ENCODE data around the gene KIF3A. TPM values are rescaled to one million over a fixed set of nuclear protein-coding genes. Genes with fewer than 3 reads are reported as not detected.

The KIF3A gene
- total RNA-seq, 2 donors from 2014 or later: 5.9 to 14.0 TPM

DNA sequence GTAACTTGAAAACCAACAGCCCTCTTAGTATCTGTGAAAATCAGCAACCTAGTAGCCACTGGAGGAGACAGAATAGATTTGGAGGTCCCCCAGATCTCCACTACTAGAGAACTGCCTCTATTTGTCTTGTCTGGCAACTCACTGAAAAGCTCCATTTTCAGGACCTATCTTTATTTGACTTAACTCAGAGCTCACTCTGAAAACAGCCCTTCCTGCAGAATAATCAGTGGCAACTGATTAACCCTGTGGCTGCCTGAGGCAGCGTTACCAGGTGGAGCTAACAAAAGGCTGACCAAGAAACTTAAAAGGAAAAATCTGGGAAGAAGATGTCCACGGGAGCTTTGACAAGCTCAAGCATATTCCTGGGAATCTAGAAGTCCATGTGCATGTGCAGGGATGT, 89.9 kb downstream of the KIF3A start:
- intact Hi-C loops (cut with DNase I): no loop called here
- H3K4me1 ChIP-seq (replicated peaks): no peaks in the 10 kb centered on the region
- no peaks in the 10 kb centered on the region for H3K9me3 ChIP-seq
- no peaks in the 10 kb centered on the region for H3K36me3 ChIP-seq
- no peak overlapping the region for H3K27ac ChIP-seq
- no peak for TF ChIP-seq POLR2A (IDR thresholded peaks at IDR 0.05)
- TF ChIP-seq, protein P1, sequence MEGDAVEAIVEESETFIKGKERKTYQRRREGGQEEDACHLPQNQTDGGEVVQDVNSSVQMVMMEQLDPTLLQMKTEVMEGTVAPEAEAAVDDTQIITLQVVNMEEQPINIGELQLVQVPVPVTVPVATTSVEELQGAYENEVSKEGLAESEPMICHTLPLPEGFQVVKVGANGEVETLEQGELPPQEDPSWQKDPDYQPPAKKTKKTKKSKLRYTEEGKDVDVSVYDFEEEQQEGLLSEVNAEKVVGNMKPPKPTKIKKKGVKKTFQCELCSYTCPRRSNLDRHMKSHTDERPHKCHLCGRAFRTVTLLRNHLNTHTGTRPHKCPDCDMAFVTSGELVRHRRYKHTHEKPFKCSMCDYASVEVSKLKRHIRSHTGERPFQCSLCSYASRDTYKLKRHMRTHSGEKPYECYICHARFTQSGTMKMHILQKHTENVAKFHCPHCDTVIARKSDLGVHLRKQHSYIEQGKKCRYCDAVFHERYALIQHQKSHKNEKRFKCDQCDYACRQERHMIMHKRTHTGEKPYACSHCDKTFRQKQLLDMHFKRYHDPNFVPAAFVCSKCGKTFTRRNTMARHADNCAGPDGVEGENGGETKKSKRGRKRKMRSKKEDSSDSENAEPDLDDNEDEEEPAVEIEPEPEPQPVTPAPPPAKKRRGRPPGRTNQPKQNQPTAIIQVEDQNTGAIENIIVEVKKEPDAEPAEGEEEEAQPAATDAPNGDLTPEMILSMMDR (IDR thresholded peaks at IDR 0.05): no peak
- TF ChIP-seq POLR2AphosphoS5 (IDR thresholded peaks at IDR 0.05): no peak
- H3K27me3 ChIP-seq (replicated peaks; ENCODE audit: insufficient read depth): no peaks in the 10 kb centered on the region
- H3K4me3 ChIP-seq: no peak overlapping the region
- WGBS: 95% methylated on average over 2 of the region's 2 CpGs
- no peak for DNase-seq (ENCODE audit: low spot score)

DNA sequence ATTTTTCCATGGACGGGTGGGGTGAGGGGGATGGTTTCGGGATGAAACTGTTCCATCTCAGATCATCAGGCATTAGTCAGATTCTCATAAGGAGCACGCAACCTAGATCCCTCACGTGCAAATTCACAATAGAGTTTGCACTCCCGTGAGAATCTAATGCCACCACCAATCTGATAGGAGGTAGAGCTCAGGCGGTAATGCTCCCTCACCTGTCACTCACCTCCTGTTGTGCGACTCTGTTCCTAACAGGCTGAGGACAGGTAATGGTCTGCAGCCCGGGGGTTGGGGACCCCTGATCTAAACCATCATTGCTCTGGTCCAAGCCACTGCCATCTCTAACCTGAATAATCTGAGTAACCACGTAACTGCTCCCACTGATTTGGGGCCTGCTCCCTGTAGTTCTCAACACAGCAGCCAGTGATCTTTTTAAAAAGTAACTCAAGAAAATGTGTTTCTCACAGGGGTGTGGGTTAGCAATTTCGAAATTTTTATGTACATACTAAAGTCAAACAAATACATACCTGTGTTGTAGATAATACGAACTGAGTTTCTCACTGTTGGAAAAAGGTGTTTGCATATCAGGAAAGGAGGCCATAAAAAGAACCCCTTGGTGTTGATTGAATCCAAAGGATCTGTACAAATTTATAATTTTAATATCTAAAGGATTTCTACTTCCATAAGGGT, 90.6 kb downstream of the KIF3A start:
- Histone ChIP-seq H3K4me3 (no peak overlapping the region), H3K4me1 (replicated peaks) (no peaks in the 10 kb centered on the region), H3K27ac (no peak overlapping the region), H3K9me3 (no peaks in the 10 kb centered on the region), H3K36me3 (no peaks in the 10 kb centered on the region), H3K27me3 (replicated peaks; ENCODE audit: insufficient read depth) (no peaks in the 10 kb centered on the region)
- 87% methylated on average over 11 of the region's 11 CpGs for WGBS
- intact Hi-C loops (cut with DNase I): no loop called here
- DNase-seq (ENCODE audit: low spot score): no peak
- TF ChIP-seq, protein P1 (IDR thresholded peaks at IDR 0.05): no peak
- TF ChIP-seq POLR2A (IDR thresholded peaks at IDR 0.05): no peak
- no peak for TF ChIP-seq POLR2AphosphoS5 (IDR thresholded peaks at IDR 0.05)

DNA sequence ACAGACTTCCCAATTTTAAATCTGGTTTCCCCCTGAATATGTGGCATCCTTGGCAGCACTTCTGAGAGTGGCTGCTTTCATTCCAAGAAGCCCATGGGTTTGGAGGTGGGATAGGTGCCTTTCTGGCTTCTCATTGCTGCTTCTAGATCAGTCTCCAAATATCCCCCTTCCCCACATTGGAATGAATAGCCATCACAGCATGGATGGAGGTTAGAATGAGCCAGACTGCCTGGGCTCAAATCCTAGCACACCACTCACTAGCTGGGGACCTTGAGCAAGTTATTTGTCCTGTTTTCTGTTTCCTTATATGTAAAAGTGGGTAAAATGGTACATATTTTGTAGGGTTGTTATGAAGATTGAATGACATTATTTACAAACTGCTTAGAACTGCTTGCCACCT, 93.2 kb downstream of the KIF3A start:
- no peaks in the 10 kb centered on the region for H3K36me3 ChIP-seq
- intact Hi-C loops (cut with DNase I): no loop called here
- DNase-seq (ENCODE audit: low spot score): no peak
- H3K9me3 ChIP-seq: no peaks in the 10 kb centered on the region
- no peaks in the 10 kb centered on the region for H3K4me1 ChIP-seq (replicated peaks)
- H3K27ac ChIP-seq: no peak overlapping the region
- TF ChIP-seq, protein P1 (IDR thresholded peaks at IDR 0.05): no peak
- TF ChIP-seq POLR2AphosphoS5 (IDR thresholded peaks at IDR 0.05): no peak
- no peak for TF ChIP-seq POLR2A (IDR thresholded peaks at IDR 0.05)
- H3K27me3 ChIP-seq (replicated peaks; ENCODE audit: insufficient read depth): no peaks in the 10 kb centered on the region
- no peak overlapping the region for H3K4me3 ChIP-seq

Other genes starting within 250 kb of the KIF3A start
- gene IRF1, start 246.8 kb downstream of the KIF3A start, total RNA-seq: 10 to 100 TPM; 42.2 to 47.0 TPM
- gene IL5, start 194.0 kb downstream of the KIF3A start, total RNA-seq: not detected
- gene RAD50, start 180.6 kb downstream of the KIF3A start, total RNA-seq: 10 to 100 TPM; 20.2 to 37.0 TPM
- gene IL13, start 79.4 kb downstream of the KIF3A start, total RNA-seq: 1 to 10 TPM in 1 of 2 donors, not detected in 1; 2.3 TPM
- not detected for gene IL4, start 63.6 kb downstream of the KIF3A start, total RNA-seq
- gene CCNI2, start 9.9 kb upstream of the KIF3A start, total RNA-seq: 1 to 10 TPM in 1 of 2 donors, not detected in 1; 5.9 TPM
- gene SEPTIN8, start 39.7 kb upstream of the KIF3A start, total RNA-seq: 10 to 100 TPM; 27.7 to 38.5 TPM
- 10 to 100 TPM in 1 of 2 donors, 1 to 10 TPM in 1; 4.1 to 16.7 TPM for gene SOWAHA, start 75.8 kb upstream of the KIF3A start, total RNA-seq
- 100 to 1,000 TPM in 1 of 2 donors, 10 to 100 TPM in 1; 62.1 to 364 TPM for gene SHROOM1, start 93.1 kb upstream of the KIF3A start, total RNA-seq
- 1 to 10 TPM in 1 of 2 donors, under 1 TPM in 1; 0.09 to 3.2 TPM for gene GDF9, start 128.9 kb upstream of the KIF3A start, total RNA-seq
- 100 to 1,000 TPM; 201 to 223 TPM for gene UQCRQ, start 129.1 kb upstream of the KIF3A start, total RNA-seq
- gene LEAP2, start 136.1 kb upstream of the KIF3A start, total RNA-seq: 1 to 10 TPM in 1 of 2 donors, under 1 TPM in 1; 0.32 to 1.4 TPM
- gene AFF4, start 226.1 kb upstream of the KIF3A start, total RNA-seq: 100 to 1,000 TPM in 1 of 2 donors, 10 to 100 TPM in 1; 57.2 to 105 TPM

Measured in prostate gland (tissue), 2 donors.